Caco-2 (cell line): ENCODE measurements around the gene ELP2. TPM values are rescaled to one million over a fixed set of nuclear protein-coding genes. Genes with fewer than 3 reads are reported as not detected.

Experiments used
- BruUV-seq: library from RNA; stranded (reverse); fragments of 400-500 nt; replicated peaks from 2 replicates; lab custom pipeline; 2021; lab: Mats Ljungman, UMichigan
- CTCF ChIA-PET: fragments of 300-600 bp; sonication (Branson Sonifier 250); formaldehyde crosslinking; loops from one replicate; lab custom pipeline; 2022; ENCODE audit warnings: antibody characterized with exemption; lab: Charles Lee
- POLR2A ChIA-PET: fragments of 300-600 bp; sonication (Branson Sonifier 250); formaldehyde crosslinking; loops from one replicate; lab custom pipeline; 2022; ENCODE audit warnings: antibody characterized with exemption; lab: Charles Lee
- DNase-seq, 2 experiments: peaks; one replicate each; pipeline versions ENCODE4 v3.0.0 to v3.0.0-alpha.2; 2020 to 2022
- H3K27me3 ChIP-seq: replicated peaks from 2 replicates; pipeline ENCODE4 v1.6.0; 2011; ENCODE audit warnings: low read length; ENCODE audit not compliant: control insufficient read depth, insufficient read depth
- H3K36me3 ChIP-seq: 2 replicates; pipeline ENCODE4 v1.5.1; 2011; ENCODE audit warnings: low read length; ENCODE audit not compliant: control insufficient read depth, insufficient read depth
- H3K4me1 ChIP-seq: fragments of 250-450 bp; sonication (Bioruptor Pico); 2 replicates; pipeline ENCODE4 v1.5.1; 2020; ENCODE audit warnings: mild to moderate bottlenecking
- H3K4me3 ChIP-seq: 2 replicates; pipeline ENCODE4 v1.5.1; 2011; ENCODE audit warnings: low read depth, mild to moderate bottlenecking, control low read depth, low read length
- H3K9me3 ChIP-seq: fragments of 250-450 bp; sonication (Bioruptor Pico); 2 replicates; pipeline ENCODE4 v1.5.1; 2020; ENCODE audit warnings: mild to moderate bottlenecking, moderate library complexity
- H3K27ac Mint-ChIP-seq: one replicate; pipeline ENCODE4 v1.8.0; 2022; ENCODE audit warnings: mixed read lengths; ENCODE audit not compliant: unreplicated experiment
- H3K27me3 Mint-ChIP-seq: one replicate; pipeline ENCODE4 v1.8.0; 2022; ENCODE audit warnings: mixed read lengths; ENCODE audit not compliant: insufficient read depth, unreplicated experiment
- H3K36me3 Mint-ChIP-seq: one replicate; pipeline ENCODE4 v1.8.0; 2022; ENCODE audit warnings: mild to moderate bottlenecking, mixed read lengths; ENCODE audit not compliant: insufficient read depth, unreplicated experiment
- H3K4me1 Mint-ChIP-seq: one replicate; pipeline ENCODE4 v1.8.0; 2022; ENCODE audit warnings: low read depth, mixed read lengths; ENCODE audit not compliant: unreplicated experiment
- H3K4me3 Mint-ChIP-seq: one replicate; pipeline ENCODE4 v1.8.0; 2022; ENCODE audit warnings: mild to moderate bottlenecking, moderate library complexity, mixed read lengths; ENCODE audit not compliant: unreplicated experiment
- H3K9me3 Mint-ChIP-seq: one replicate; pipeline ENCODE4 v1.8.0; 2022; ENCODE audit warnings: mixed read lengths; ENCODE audit not compliant: unreplicated experiment
- CTCF ChIP-seq, 2 experiments: fragments of 200-600 bp in 1 of 2; IDR thresholded peaks; 1 replicate in 1 of 2; 2 replicates in 1 of 2; pipeline versions ENCODE4 v1.5.1 to v1.8.0; 2011 to 2022; ENCODE audit warnings: antibody characterized with exemption in 1 of 2, control low read depth in 1 of 2, inconsistent platforms in 1 of 2, low read depth in 1 of 2, low read length in 1 of 2, mild to moderate bottlenecking in 1 of 2, moderate library complexity in 1 of 2; ENCODE audit not compliant: insufficient read depth in 1 of 2, severe bottlenecking in 1 of 2, unreplicated experiment in 1 of 2
- intact Hi-C: fragments of 100-400 bp; cut with micrococcal nuclease; formaldehyde crosslinking; loops from one replicate; pipeline ENCODE4 v1.10.0; 2022; ENCODE audit not compliant: unreplicated experiment
- total RNA-seq: library from RNA; stranded (reverse); gene quantifications from 2 replicates; pipeline ENCODE4 v1.2.3, GENCODE V29; 2022

ELP2 gene
- total RNA-seq, 1 experiment from 2014 or later, result 45.9 TPM

GRCh38 chr18:36101943-36102342 lies 27.8 kb upstream of the ELP2 start:
- H3K4me3 Mint-ChIP-seq, result no peak overlapping the region
- Histone ChIP-seq H3K4me3 (no peak overlapping the region), H3K4me1 (no peaks in the 10 kb centered on the region), H3K27me3 (no peaks in the 10 kb centered on the region), H3K36me3 (no peaks in the 10 kb centered on the region), H3K9me3 (no peaks in the 10 kb centered on the region)
- no peaks in the 10 kb centered on the region for H3K9me3 Mint-ChIP-seq
- no peaks in the 10 kb centered on the region for H3K27me3 Mint-ChIP-seq
- ChIA-PET CTCF (no interaction called here), POLR2A (no interaction called here)
- TF ChIP-seq CTCF (IDR thresholded peaks at IDR 0.05; ENCODE audit: insufficient read depth in 1 of 2, low read depth in 1 of 2, low read length in 1 of 2, severe bottlenecking in 1 of 2, unreplicated experiment in 1 of 2), result no peak
- no peaks in the 10 kb centered on the region for H3K36me3 Mint-ChIP-seq
- BruUV-seq, result no TSS peak
- H3K4me1 Mint-ChIP-seq, result no peaks in the 10 kb centered on the region
- H3K27ac Mint-ChIP-seq, result no peak overlapping the region
- no peak for DNase-seq
- intact Hi-C loops, result no loop called here

DNA sequence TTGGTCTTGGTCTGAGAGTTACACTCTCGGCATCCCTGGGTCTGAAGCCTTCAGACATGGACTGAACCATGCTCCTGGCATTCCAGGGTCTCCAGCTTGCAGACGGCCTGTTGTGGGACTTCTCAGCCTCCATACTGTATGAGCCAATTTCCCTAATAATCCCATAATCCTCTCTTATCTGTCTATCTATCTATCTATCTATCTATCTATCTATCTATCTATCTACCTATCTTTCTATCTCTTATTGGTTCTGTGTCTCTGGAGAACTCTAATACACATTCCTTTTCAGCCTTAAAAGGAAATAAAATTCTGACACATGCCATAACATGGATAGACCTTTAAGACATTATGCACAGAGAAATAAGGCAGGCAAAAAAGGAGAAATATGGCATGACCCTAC lies 24.9 kb upstream of the ELP2 start:
- Histone ChIP-seq H3K4me1 (no peaks in the 10 kb centered on the region), H3K4me3 (no peak overlapping the region), H3K36me3 (no peaks in the 10 kb centered on the region), H3K9me3 (no peaks in the 10 kb centered on the region), H3K27me3 (no peaks in the 10 kb centered on the region)
- intact Hi-C loops, result no loop called here
- Mint-ChIP-seq H3K9me3 (no peaks in the 10 kb centered on the region), H3K4me3 (no peak overlapping the region), H3K27ac (no peak overlapping the region), H3K4me1 (no peaks in the 10 kb centered on the region), H3K27me3 (no peaks in the 10 kb centered on the region), H3K36me3 (no peaks in the 10 kb centered on the region)
- CTCF ChIA-PET, result no interaction called here
- no peak for TF ChIP-seq CTCF (IDR thresholded peaks at IDR 0.05; ENCODE audit: insufficient read depth in 1 of 2, low read depth in 1 of 2, low read length in 1 of 2, severe bottlenecking in 1 of 2, unreplicated experiment in 1 of 2)
- no peak for DNase-seq
- no TSS peak for BruUV-seq
- POLR2A ChIA-PET, result no interaction called here

DNA sequence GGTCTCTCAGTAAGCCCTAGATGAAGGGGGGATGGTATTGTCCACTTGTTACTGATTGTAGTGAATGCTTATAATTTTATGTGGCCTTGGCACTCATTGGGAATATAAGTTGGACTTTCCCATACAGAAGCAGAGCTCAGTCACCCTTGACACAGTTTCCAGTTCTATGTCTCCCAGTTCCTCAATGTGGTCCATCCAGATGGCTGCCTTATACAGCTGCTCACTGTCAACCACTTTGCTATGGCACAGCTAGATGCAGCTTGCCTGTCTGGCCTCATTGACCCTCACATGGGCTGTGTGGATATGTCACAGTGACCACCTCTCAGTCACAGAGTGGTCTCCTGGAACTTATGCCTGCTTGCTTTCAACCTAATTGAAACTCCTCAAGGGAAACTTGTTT lies 22.2 kb upstream of the ELP2 start:
- ChIA-PET POLR2A (no interaction called here), CTCF (no interaction called here)
- H3K36me3 Mint-ChIP-seq, result peaks cover 5% of the 10 kb centered on the region
- no peak for TF ChIP-seq CTCF (IDR thresholded peaks at IDR 0.05; ENCODE audit: insufficient read depth in 1 of 2, low read depth in 1 of 2, low read length in 1 of 2, severe bottlenecking in 1 of 2, unreplicated experiment in 1 of 2)
- no TSS peak for BruUV-seq
- no peak for DNase-seq
- H3K27ac Mint-ChIP-seq, result no peak overlapping the region
- intact Hi-C loops, result no loop called here
- no peaks in the 10 kb centered on the region for H3K9me3 Mint-ChIP-seq
- H3K4me3 Mint-ChIP-seq, result no peak overlapping the region
- H3K27me3 ChIP-seq, result no peaks in the 10 kb centered on the region
- H3K4me3 ChIP-seq, result no peak overlapping the region
- no peaks in the 10 kb centered on the region for H3K9me3 ChIP-seq
- H3K4me1 ChIP-seq, result no peaks in the 10 kb centered on the region
- no peaks in the 10 kb centered on the region for H3K27me3 Mint-ChIP-seq
- H3K36me3 ChIP-seq, result no peaks in the 10 kb centered on the region
- no peaks in the 10 kb centered on the region for H3K4me1 Mint-ChIP-seq
